ENCODE data around the gene ADORA2B. TPM values are rescaled to one million over a fixed set of nuclear protein-coding genes. Genes with fewer than 3 reads are reported as not detected.
A peak's percentile ranks its signal among the peaks of the same experiment; 100 is the strongest.
"Not testable (repeated sequence)": the region's sequence is repeated elsewhere in the genome, so short reads cannot be mapped to it uniquely, and the experiment has no call there.

Gene ADORA2B
- total RNA-seq, 1 donor from 2014 or later, result 9.7 TPM

GRCh38 chr17:15907290-15907689, 37.6 kb upstream of the ADORA2B start:
- DNase-seq (ENCODE audit: low spot score), result no peak
- no peak overlapping the region for H3K27ac Mint-ChIP-seq (ENCODE audit: unreplicated experiment)
- H3K27me3 Mint-ChIP-seq (ENCODE audit: low read depth), result no peaks in the 10 kb centered on the region
- no peak for TF ChIP-seq CTCF (IDR thresholded peaks at IDR 0.05)
- peaks cover 23% of the 10 kb centered on the region for H3K4me1 Mint-ChIP-seq (ENCODE audit: low read depth)
- H3K36me3 Mint-ChIP-seq (ENCODE audit: low read depth), result no peaks in the 10 kb centered on the region
- no peaks in the 10 kb centered on the region for H3K9me3 Mint-ChIP-seq (ENCODE audit: low read depth)
- no peak overlapping the region for H3K4me3 Mint-ChIP-seq (ENCODE audit: unreplicated experiment)

- Mint-ChIP-seq H3K27me3 (ENCODE audit: low read depth) (no peaks in the 10 kb centered on the region), H3K36me3 (ENCODE audit: low read depth) (no peaks in the 10 kb centered on the region), H3K27ac (ENCODE audit: unreplicated experiment) (no peak overlapping the region), H3K9me3 (ENCODE audit: low read depth) (no peaks in the 10 kb centered on the region), H3K4me1 (ENCODE audit: low read depth) (peaks cover 24% of the 10 kb centered on the region), H3K4me3 (ENCODE audit: unreplicated experiment) (no peak overlapping the region)
- no peak for DNase-seq (ENCODE audit: low spot score)
- TF ChIP-seq CTCF (IDR thresholded peaks at IDR 0.05), result no peak
Observed at GRCh38 chr17:15908378-15908777, 36.6 kb upstream of the ADORA2B start.

- H3K27ac Mint-ChIP-seq (ENCODE audit: unreplicated experiment), result peak overlapping the region; percentile 86
- no peak for DNase-seq (ENCODE audit: low spot score)
- no peak for TF ChIP-seq CTCF (IDR thresholded peaks at IDR 0.05)
- H3K27me3 Mint-ChIP-seq (ENCODE audit: low read depth), result no peaks in the 10 kb centered on the region
- no peaks in the 10 kb centered on the region for H3K36me3 Mint-ChIP-seq (ENCODE audit: low read depth)
- H3K4me3 Mint-ChIP-seq (ENCODE audit: unreplicated experiment), result no peak overlapping the region
- H3K9me3 Mint-ChIP-seq (ENCODE audit: low read depth), result no peaks in the 10 kb centered on the region
- peaks cover 33% of the 10 kb centered on the region for H3K4me1 Mint-ChIP-seq (ENCODE audit: low read depth)
Observed at GRCh38 chr17:15909481-15909991, 35.4 kb upstream of the ADORA2B start.

- H3K4me1 Mint-ChIP-seq (ENCODE audit: low read depth), result peaks cover 33% of the 10 kb centered on the region
- no peaks in the 10 kb centered on the region for H3K9me3 Mint-ChIP-seq (ENCODE audit: low read depth)
- no peak for TF ChIP-seq CTCF (IDR thresholded peaks at IDR 0.05)
- H3K36me3 Mint-ChIP-seq (ENCODE audit: low read depth), result no peaks in the 10 kb centered on the region
- no peak for DNase-seq (ENCODE audit: low spot score)
- H3K27me3 Mint-ChIP-seq (ENCODE audit: low read depth), result no peaks in the 10 kb centered on the region
- H3K4me3 Mint-ChIP-seq (ENCODE audit: unreplicated experiment), result no peak overlapping the region
- no peak overlapping the region for H3K27ac Mint-ChIP-seq (ENCODE audit: unreplicated experiment)
Observed at GRCh38 chr17:15910791-15911190, 34.1 kb upstream of the ADORA2B start.

GRCh38 chr17:15911701-15912100, 33.2 kb upstream of the ADORA2B start:
- H3K4me3 Mint-ChIP-seq (ENCODE audit: unreplicated experiment); H3K36me3 Mint-ChIP-seq (ENCODE audit: low read depth); H3K27me3 Mint-ChIP-seq (ENCODE audit: low read depth); H3K9me3 Mint-ChIP-seq (ENCODE audit: low read depth); H3K27ac Mint-ChIP-seq (ENCODE audit: unreplicated experiment); DNase-seq (ENCODE audit: low spot score): not testable (repeated sequence)
- peaks cover 33% of the 10 kb centered on the region for H3K4me1 Mint-ChIP-seq (ENCODE audit: low read depth)

- no peaks in the 10 kb centered on the region for H3K36me3 Mint-ChIP-seq (ENCODE audit: low read depth)
Observed at GRCh38 chr17:15912416-15912955, 32.4 kb upstream of the ADORA2B start.

More at GRCh38 chr17:15912416-15912955, 32.4 kb upstream of the ADORA2B start:
- TF ChIP-seq CTCF (IDR thresholded peaks at IDR 0.05), result no peak
- Mint-ChIP-seq H3K27me3 (ENCODE audit: low read depth) (no peaks in the 10 kb centered on the region), H3K27ac (ENCODE audit: unreplicated experiment) (no peak overlapping the region), H3K4me1 (ENCODE audit: low read depth) (peaks cover 33% of the 10 kb centered on the region), H3K4me3 (ENCODE audit: unreplicated experiment) (no peak overlapping the region), H3K9me3 (ENCODE audit: low read depth) (no peaks in the 10 kb centered on the region)
- DNase-seq (ENCODE audit: low spot score), result no peak

Measured in chondrocyte (in vitro differentiated cells).